Chondrocyte (in vitro differentiated cells): ENCODE data around the gene ZC3H18. TPM values are rescaled to one million over a fixed set of nuclear protein-coding genes. Genes with fewer than 3 reads are reported as not detected.

Experiments
- DNase-seq: peaks from one replicate; pipeline ENCODE4 v3.0.0; 2021; ENCODE audit warnings: mixed read lengths, low spot score
- H3K27ac Mint-ChIP-seq: one replicate; pipeline ENCODE4 v1.8.0; 2021; ENCODE audit warnings: mild to moderate bottlenecking, moderate library complexity, mixed read lengths; ENCODE audit not compliant: unreplicated experiment
- H3K27me3 Mint-ChIP-seq: 2 replicates; pipeline ENCODE4 v1.8.0; 2021; ENCODE audit warnings: low read depth, mixed read lengths
- H3K36me3 Mint-ChIP-seq: 2 replicates; pipeline ENCODE4 v1.8.0; 2021; ENCODE audit warnings: low read depth, mixed read lengths
- H3K4me1 Mint-ChIP-seq: 2 replicates; pipeline ENCODE4 v1.8.0; 2021; ENCODE audit warnings: low read depth, mild to moderate bottlenecking, mixed read lengths
- H3K4me3 Mint-ChIP-seq: one replicate; pipeline ENCODE4 v1.8.0; 2021; ENCODE audit warnings: mild to moderate bottlenecking, moderate library complexity, mixed read lengths; ENCODE audit not compliant: unreplicated experiment
- H3K9me3 Mint-ChIP-seq: 2 replicates; pipeline ENCODE4 v1.8.0; 2021; ENCODE audit warnings: low read depth, mixed read lengths
- CTCF ChIP-seq: fragments of 200-600 bp; sonication (generic); IDR thresholded peaks from 2 replicates; pipeline ENCODE4 v1.5.0; 2021; ENCODE audit warnings: antibody characterized with exemption, mild to moderate bottlenecking, moderate library complexity
- total RNA-seq: library from RNA; stranded (reverse); gene quantifications from 3 replicates; pipeline ENCODE4 v1.2.1, GENCODE V29; 2021

Gene ZC3H18
- total RNA-seq, 1 donor from 2014 or later, result 36.7 TPM

DNA sequence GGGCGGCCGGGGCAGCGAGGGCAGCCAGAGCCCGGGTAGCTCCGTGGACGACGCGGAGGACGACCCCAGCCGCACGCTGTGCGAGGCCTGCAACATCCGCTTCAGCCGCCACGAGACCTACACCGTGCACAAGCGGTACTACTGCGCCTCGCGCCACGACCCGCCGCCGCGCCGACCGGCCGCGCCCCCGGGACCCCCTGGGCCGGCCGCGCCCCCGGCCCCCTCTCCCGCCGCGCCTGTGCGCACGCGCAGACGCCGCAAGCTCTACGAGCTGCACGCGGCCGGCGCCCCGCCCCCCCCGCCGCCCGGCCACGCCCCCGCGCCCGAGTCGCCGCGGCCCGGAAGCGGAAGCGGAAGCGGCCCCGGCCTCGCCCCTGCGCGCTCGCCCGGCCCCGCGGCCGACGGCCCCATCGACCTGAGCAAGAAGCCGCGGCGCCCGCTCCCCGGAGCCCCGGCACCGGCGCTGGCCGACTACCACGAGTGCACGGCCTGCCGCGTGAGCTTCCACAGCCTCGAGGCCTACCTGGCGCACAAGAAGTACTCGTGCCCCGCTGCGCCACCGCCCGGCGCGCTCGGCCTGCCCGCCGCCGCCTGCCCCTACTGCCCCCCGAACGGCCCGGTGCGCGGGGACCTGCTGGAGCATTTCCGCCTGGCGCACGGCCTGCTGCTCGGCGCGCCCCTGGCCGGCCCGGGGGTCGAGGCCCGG, 36.1 kb upstream of the ZC3H18 start:
- H3K4me3 Mint-ChIP-seq, result peak overlapping the region; percentile 22
- no peak for DNase-seq

DNA sequence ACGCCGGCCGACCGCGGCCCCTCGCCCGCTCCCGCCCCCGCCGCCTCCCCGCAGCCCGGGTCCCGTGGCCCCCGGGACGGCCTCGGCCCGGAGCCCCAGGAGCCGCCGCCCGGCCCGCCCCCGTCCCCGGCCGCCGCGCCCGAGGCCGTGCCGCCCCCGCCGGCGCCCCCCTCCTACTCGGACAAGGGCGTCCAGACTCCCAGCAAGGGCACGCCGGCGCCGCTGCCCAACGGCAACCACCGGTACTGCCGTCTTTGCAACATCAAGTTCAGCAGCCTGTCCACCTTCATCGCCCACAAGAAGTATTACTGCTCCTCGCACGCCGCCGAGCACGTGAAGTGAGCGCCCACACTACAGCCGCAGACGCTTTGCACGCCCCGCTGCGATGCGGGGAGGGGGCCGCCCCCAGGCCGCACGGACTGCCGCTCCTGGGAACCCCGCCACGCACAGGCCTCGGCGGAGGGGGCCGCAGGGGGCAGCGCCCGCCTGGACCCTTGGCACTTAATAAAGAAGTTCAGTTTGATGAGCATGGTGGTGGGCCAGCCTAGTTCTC, 35.5 kb upstream of the ZC3H18 start:
- Mint-ChIP-seq H3K9me3 (no peaks in the 10 kb centered on the region), H3K4me3 (peak overlapping the region; percentile 68), H3K27me3 (peaks cover 13% of the 10 kb centered on the region), H3K36me3 (peaks cover 3% of the 10 kb centered on the region), H3K4me1 (peaks cover 13% of the 10 kb centered on the region), H3K27ac (no peak overlapping the region)
- no peak for TF ChIP-seq CTCF
- no peak for DNase-seq

More for the DNA sequence above, 36.1 kb upstream of the ZC3H18 start:
- H3K9me3 Mint-ChIP-seq, result no peaks in the 10 kb centered on the region
- H3K4me1 Mint-ChIP-seq, result peaks cover 13% of the 10 kb centered on the region
- peaks cover 4% of the 10 kb centered on the region for H3K36me3 Mint-ChIP-seq
- H3K27me3 Mint-ChIP-seq, result peaks cover 13% of the 10 kb centered on the region
- H3K27ac Mint-ChIP-seq, result no peak overlapping the region
- peak; percentile 30 for TF ChIP-seq CTCF

DNA sequence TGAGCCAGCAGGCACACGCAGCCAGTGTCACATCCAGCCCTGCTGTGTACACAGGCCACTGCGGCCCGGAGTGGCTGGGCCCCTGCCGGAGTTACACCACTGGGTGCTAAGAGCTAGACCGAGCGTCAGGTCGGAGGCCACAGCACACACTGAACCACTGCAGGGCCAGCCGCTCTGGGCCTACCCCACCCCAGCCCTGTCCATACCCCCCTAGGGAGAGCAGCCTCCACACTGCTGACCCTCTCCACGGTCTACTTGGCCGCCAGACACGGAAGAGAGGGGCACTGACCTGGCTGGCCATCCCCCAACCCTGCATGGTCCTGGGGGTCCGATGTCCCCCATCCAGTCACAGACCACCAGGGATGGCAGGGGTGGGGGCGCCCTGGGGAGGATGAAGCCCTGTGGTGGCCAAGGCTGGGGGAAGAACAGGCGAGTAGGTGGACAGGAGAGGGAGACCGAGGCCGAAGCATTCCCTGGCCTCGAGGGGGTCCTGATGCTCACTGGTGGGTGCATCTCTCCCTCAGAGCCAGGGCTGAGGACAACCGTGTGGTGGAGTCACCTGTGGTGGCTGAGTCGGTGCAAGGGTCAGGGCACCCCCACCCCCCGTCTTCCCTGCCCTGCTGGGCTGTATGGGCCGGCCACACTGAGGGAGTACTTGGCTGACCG, 34.9 kb upstream of the ZC3H18 start:
- Mint-ChIP-seq H3K4me3 (peak overlapping the region; percentile 64), H3K36me3 (peaks cover 3% of the 10 kb centered on the region), H3K27me3 (peaks cover 13% of the 10 kb centered on the region), H3K27ac (peak overlapping the region; percentile 1), H3K4me1 (peaks cover 13% of the 10 kb centered on the region), H3K9me3 (no peaks in the 10 kb centered on the region)
- no peak for DNase-seq
- no peak for TF ChIP-seq CTCF

GRCh38 chr16:88535857-88536222, 34.4 kb upstream of the ZC3H18 start:
- no peak for DNase-seq
- no peaks in the 10 kb centered on the region for H3K9me3 Mint-ChIP-seq
- peaks cover 13% of the 10 kb centered on the region for H3K4me1 Mint-ChIP-seq
- TF ChIP-seq CTCF, result no peak
- H3K27ac Mint-ChIP-seq, result no peak overlapping the region
- H3K36me3 Mint-ChIP-seq, result peaks cover 3% of the 10 kb centered on the region
- peaks cover 13% of the 10 kb centered on the region for H3K27me3 Mint-ChIP-seq
- H3K4me3 Mint-ChIP-seq, result peak overlapping the region; percentile 64

DNA sequence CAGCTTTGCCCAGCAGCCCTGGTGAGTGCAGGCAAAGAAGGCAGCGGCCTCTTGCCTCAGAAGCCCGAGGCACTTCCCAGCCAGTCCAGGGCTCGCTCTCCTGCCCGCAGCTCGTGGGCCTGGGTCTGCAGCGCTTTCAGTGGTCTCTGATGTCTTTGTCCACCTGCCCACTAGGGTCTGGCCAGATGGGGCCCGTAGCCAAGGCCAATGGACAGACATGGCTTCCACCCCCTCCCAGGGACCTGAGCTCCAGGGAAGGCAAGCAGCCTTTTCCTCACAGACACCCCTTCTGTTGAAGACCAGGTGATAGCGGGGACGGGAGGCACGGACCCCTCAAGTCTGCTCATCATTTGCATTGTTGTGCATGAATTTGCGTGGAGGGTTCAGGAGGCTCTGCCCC, 33.7 kb upstream of the ZC3H18 start:
- H3K4me3 Mint-ChIP-seq, result no peak overlapping the region
- peaks cover 3% of the 10 kb centered on the region for H3K36me3 Mint-ChIP-seq
- H3K27ac Mint-ChIP-seq, result no peak overlapping the region
- H3K27me3 Mint-ChIP-seq, result peaks cover 13% of the 10 kb centered on the region
- no peak for DNase-seq
- H3K4me1 Mint-ChIP-seq, result peaks cover 13% of the 10 kb centered on the region
- H3K9me3 Mint-ChIP-seq, result no peaks in the 10 kb centered on the region
- no peak for TF ChIP-seq CTCF
